Activated CD8-positive, alpha-beta T cell treated with anti-CD3 and anti-CD28 coated beads for 36 hours (primary cell): Measurements from ENCODE around the gene NUDT9. TPM values are rescaled to one million over a fixed set of nuclear protein-coding genes. Genes with fewer than 3 reads are reported as not detected.

Experiments used
- ATAC-seq: fragments of 200-7000 bp; cut with Tn5 transposase; one replicate; pipeline ENCODE4 v1.10.0; 2021; ENCODE audit warnings: mild to moderate bottlenecking, moderate library complexity
- CTCF ChIA-PET: fragments of 350-600 bp; sonication (Branson Sonifier 250); formaldehyde crosslinking; loops from one replicate; lab custom pipeline; 2021; ENCODE audit warnings: antibody characterized with exemption; lab: Charles Lee
- POLR2A ChIA-PET: fragments of 350-600 bp; sonication (Branson Sonifier 250); formaldehyde crosslinking; loops from one replicate; lab custom pipeline; 2021; ENCODE audit warnings: antibody characterized with exemption; lab: Charles Lee
- DNase-seq: peaks from one replicate; pipeline ENCODE4 v3.0.0-alpha.2; 2020
- H3K27ac Mint-ChIP-seq: one replicate; pipeline ENCODE4 v1.8.0; 2021; ENCODE audit warnings: mild to moderate bottlenecking, mixed read lengths
- H3K27me3 Mint-ChIP-seq: one replicate; pipeline ENCODE4 v1.8.0; 2021; ENCODE audit warnings: mixed read lengths
- H3K36me3 Mint-ChIP-seq: one replicate; pipeline ENCODE4 v1.8.0; 2021; ENCODE audit warnings: low read depth, mixed read lengths
- H3K4me1 Mint-ChIP-seq: one replicate; pipeline ENCODE4 v1.8.0; 2021; ENCODE audit warnings: low read depth, mixed read lengths
- H3K4me3 Mint-ChIP-seq: one replicate; pipeline ENCODE4 v1.8.0; 2021; ENCODE audit warnings: mild to moderate bottlenecking, moderate library complexity, mixed read lengths
- H3K9me3 Mint-ChIP-seq: one replicate; pipeline ENCODE4 v1.8.0; 2021; ENCODE audit warnings: mixed read lengths
- CTCF ChIP-seq: fragments of 200-600 bp; IDR thresholded peaks from one replicate; pipeline ENCODE4 v1.8.0; 2022; ENCODE audit warnings: antibody characterized with exemption, mild to moderate bottlenecking
- intact Hi-C: fragments of 100-400 bp; cut with micrococcal nuclease; formaldehyde crosslinking; loops from one replicate; pipeline ENCODE4 v1.10.0; 2022
- total RNA-seq, 2 experiments: library from RNA; stranded (reverse); gene quantifications; one replicate each; pipeline ENCODE4 v1.2.3, GENCODE V29; 2021

Gene NUDT9, protein sequence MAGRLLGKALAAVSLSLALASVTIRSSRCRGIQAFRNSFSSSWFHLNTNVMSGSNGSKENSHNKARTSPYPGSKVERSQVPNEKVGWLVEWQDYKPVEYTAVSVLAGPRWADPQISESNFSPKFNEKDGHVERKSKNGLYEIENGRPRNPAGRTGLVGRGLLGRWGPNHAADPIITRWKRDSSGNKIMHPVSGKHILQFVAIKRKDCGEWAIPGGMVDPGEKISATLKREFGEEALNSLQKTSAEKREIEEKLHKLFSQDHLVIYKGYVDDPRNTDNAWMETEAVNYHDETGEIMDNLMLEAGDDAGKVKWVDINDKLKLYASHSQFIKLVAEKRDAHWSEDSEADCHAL
- total RNA-seq, result 10 to 100 TPM; 11.9 to 12.3 TPM

- H3K4me3 Mint-ChIP-seq, result peak within 1 kb of the TSS; percentile 92
- peak within 1 kb of the TSS; percentile 98 for H3K27ac Mint-ChIP-seq
- ATAC-seq (peak; percentile 91), DNase-seq (peak; percentile 94)
- peaks cover 3% of the 10 kb centered on the region for H3K36me3 Mint-ChIP-seq
- H3K27me3 Mint-ChIP-seq, result no peaks in the 10 kb centered on the region
- POLR2A ChIA-PET, result interaction anchor here (0.7 to 2.3 kb wide), 5 partner anchors 15 to 129 kb away, joined by 3 to 22 read pairs (median 6); partner anchors contain the start of gene HSD17B11
- H3K4me1 Mint-ChIP-seq, result peaks cover 29% of the 10 kb centered on the region
- H3K9me3 Mint-ChIP-seq, result no peaks in the 10 kb centered on the region
- TF ChIP-seq CTCF, result no peak
- CTCF ChIA-PET, result interaction anchor here (1.0 to 5.8 kb wide), 5 partner anchors 11 to 47 kb away, joined by 3 to 28 read pairs (median 7); partner anchors contain the start of gene HSD17B11
- intact Hi-C loops, result loop anchor here (2.0 kb wide), 1 partner anchor 32 kb away; the partner anchor contains the start of gene HSD17B11
These were observed at the start of gene NUDT9 for GRCh38 chr4:87422104-87423052. NUDT9 (plus strand) TSS chr4:87422573; CDS start chr4:87422906, 333 bp downstream.

- ChIA-PET POLR2A (interaction anchor here (1.2 kb wide), 1 partner anchor 15 kb away, joined by 4 read pairs; the partner anchor contains the start of gene HSD17B11), CTCF (interaction anchor here (0.6 to 6.6 kb wide), 41 partner anchors 9 to 472 kb away, joined by 3 to 106 read pairs (median 4); partner anchors contain the start of genes HSD17B11 and NUDT9)
- intact Hi-C loops, result loop anchor here (2.0 kb wide), 1 partner anchor 89 kb away; no protein-coding TSS in a partner anchor
- no peak for DNase-seq
- Mint-ChIP-seq H3K4me1 (no peaks in the 10 kb centered on the region), H3K9me3 (no peaks in the 10 kb centered on the region), H3K4me3 (no peak overlapping the region), H3K36me3 (peaks cover 7% of the 10 kb centered on the region), H3K27me3 (no peaks in the 10 kb centered on the region), H3K27ac (no peak overlapping the region)
- TF ChIP-seq CTCF, result peak; percentile 61
- ATAC-seq, result peak; percentile 60
These were observed 46.6 kb upstream of the NUDT9 start for GRCh38 chr4:87375719-87376291.

GRCh38 chr4:87377816-87378215 is 44.6 kb upstream of the NUDT9 start:
- TF ChIP-seq CTCF, result no peak
- ChIA-PET POLR2A (interaction anchor here (1.1 kb wide), 1 partner anchor 45 kb away, joined by 4 read pairs; the partner anchor contains the start of gene NUDT9), CTCF (interaction anchor here (1.5 to 6.6 kb wide), 5 partner anchors 12 to 119 kb away, joined by 3 to 106 read pairs (median 4); no protein-coding TSS in a partner anchor)
- peaks cover under 1% of the 10 kb centered on the region for H3K4me1 Mint-ChIP-seq
- no peak overlapping the region for H3K27ac Mint-ChIP-seq
- intact Hi-C loops, result loop anchor here (2.0 kb wide), 1 partner anchor 87 kb away; no protein-coding TSS in a partner anchor
- peaks cover 3% of the 10 kb centered on the region for H3K36me3 Mint-ChIP-seq
- no peak for DNase-seq
- H3K27me3 Mint-ChIP-seq, result no peaks in the 10 kb centered on the region
- peak; percentile 47 for ATAC-seq
- no peak overlapping the region for H3K4me3 Mint-ChIP-seq
- H3K9me3 Mint-ChIP-seq, result no peaks in the 10 kb centered on the region

- no peak overlapping the region for H3K4me3 Mint-ChIP-seq
- ChIA-PET POLR2A (no interaction called here), CTCF (interaction anchor here (1.2 to 1.5 kb wide), 2 partner anchors 8 to 84 kb away, joined by 3 to 11 read pairs; no protein-coding TSS in a partner anchor)
- no peaks in the 10 kb centered on the region for H3K27me3 Mint-ChIP-seq
- no peak overlapping the region for H3K27ac Mint-ChIP-seq
- H3K36me3 Mint-ChIP-seq, result peaks cover 20% of the 10 kb centered on the region
- ATAC-seq, result no peak
- intact Hi-C loops, result no loop called here
- peaks cover 27% of the 10 kb centered on the region for H3K4me1 Mint-ChIP-seq
- DNase-seq, result no peak
- H3K9me3 Mint-ChIP-seq, result peaks cover 3% of the 10 kb centered on the region
- TF ChIP-seq CTCF, result no peak
These were observed 40.3 kb upstream of the NUDT9 start for GRCh38 chr4:87382116-87382515.
